Liver (tissue), 9 donors: ENCODE data around the gene SFMBT2. TPM values are rescaled to one million over a fixed set of nuclear protein-coding genes. Genes with fewer than 3 reads are reported as not detected.
"Not testable (repeated sequence)": the region's sequence is repeated elsewhere in the genome, so short reads cannot be mapped to it uniquely, and the experiment has no call there.

ENCODE experiments used
- DNase-seq: peaks from one replicate; pipeline ENCODE4 v3.0.0-alpha.2; 2017; ENCODE audit warnings: low spot score
- H3K27ac ChIP-seq, 2 donors: one replicate each; pipeline ENCODE4 v1.7.0; 2013; ENCODE audit warnings: inconsistent platforms in 2 of 2, low read length in 2 of 2, control low read depth in 1 of 2, low read depth in 1 of 2, mild to moderate bottlenecking in 1 of 2
- H3K27me3 ChIP-seq, 4 donors: one replicate each; pipeline versions ENCODE4 v1.6.1 to v1.7.0; 2013; ENCODE audit warnings: low read length in 3 of 4, inconsistent platforms in 1 of 4, mild to moderate bottlenecking in 1 of 4, moderate library complexity in 1 of 4; ENCODE audit not compliant: control insufficient read depth in 4 of 4, insufficient read depth in 4 of 4
- H3K36me3 ChIP-seq, 4 donors: one replicate each; pipeline versions ENCODE4 v1.6.1 to v1.7.0; 2013; ENCODE audit warnings: low read length in 3 of 4, mild to moderate bottlenecking in 3 of 4, low read depth in 1 of 4, moderate library complexity in 1 of 4; ENCODE audit not compliant: control insufficient read depth in 4 of 4, insufficient read depth in 3 of 4
- H3K4me1 ChIP-seq, 4 donors: one replicate each; pipeline versions ENCODE4 v1.6.1 to v1.7.0; 2013; ENCODE audit warnings: low read length in 3 of 4, mild to moderate bottlenecking in 3 of 4, moderate library complexity in 1 of 4; ENCODE audit not compliant: control insufficient read depth in 4 of 4, insufficient read depth in 4 of 4
- H3K4me3 ChIP-seq, 3 donors: one replicate each; pipeline versions ENCODE4 v1.6.1 to v1.7.0; 2013; ENCODE audit warnings: low read length in 3 of 3, control low read depth in 1 of 3, low read depth in 1 of 3, mild to moderate bottlenecking in 1 of 3
- H3K9ac ChIP-seq, 2 donors: one replicate each; pipeline ENCODE4 v1.7.0; 2013; ENCODE audit warnings: low read length in 2 of 2, mild to moderate bottlenecking in 2 of 2, moderate library complexity in 2 of 2, control low read depth in 1 of 2, low read depth in 1 of 2
- H3K9me3 ChIP-seq, 4 donors: one replicate each; pipeline versions ENCODE4 v1.6.1 to v1.7.0; 2013; ENCODE audit warnings: low read length in 3 of 4; ENCODE audit not compliant: control insufficient read depth in 4 of 4
- EGR1 ChIP-seq, 2 donors: IDR thresholded peaks; 2 replicates each; pipeline ENCODE4 v1.6.1; 2016 to 2018; ENCODE audit warnings: antibody characterized with exemption in 2 of 2, low read depth in 2 of 2
- FOXA1 ChIP-seq: IDR thresholded peaks from 2 replicates; pipeline ENCODE4 v1.6.1; 2016; ENCODE audit warnings: antibody characterized with exemption
- FOXA2 ChIP-seq: IDR thresholded peaks from 2 replicates; pipeline ENCODE4 v1.6.1; 2016; ENCODE audit warnings: antibody characterized with exemption
- GABPA ChIP-seq, 2 donors: IDR thresholded peaks in 1 of 2; conservative IDR thresholded peaks in 1 of 2; 2 replicates each; pipeline ENCODE4 v1.6.1; 2016; ENCODE audit warnings: antibody characterized with exemption in 2 of 2, mild to moderate bottlenecking in 1 of 2, moderate library complexity in 1 of 2
- HNF4A ChIP-seq, 2 donors: conservative IDR thresholded peaks; 2 replicates each; pipeline ENCODE4 v1.6.1; 2016; ENCODE audit warnings: antibody characterized with exemption in 2 of 2, mild to moderate bottlenecking in 2 of 2
- HNF4G ChIP-seq: IDR thresholded peaks from 2 replicates; pipeline ENCODE4 v1.6.1; 2016; ENCODE audit warnings: antibody characterized with exemption
- JUND ChIP-seq, 2 donors: IDR thresholded peaks; 2 replicates each; pipeline ENCODE4 v1.6.1; 2016; ENCODE audit warnings: antibody characterized with exemption in 2 of 2
- NR2F2 ChIP-seq: IDR thresholded peaks from 2 replicates; pipeline ENCODE4 v1.6.1; 2016; ENCODE audit warnings: antibody characterized with exemption
- RAD21 ChIP-seq, 2 donors: IDR thresholded peaks; 2 replicates each; pipeline ENCODE4 v1.6.1; 2016; ENCODE audit warnings: antibody characterized with exemption in 2 of 2, mild to moderate bottlenecking in 2 of 2
- RXRA ChIP-seq, 2 donors: IDR thresholded peaks; 2 replicates each; pipeline ENCODE4 v1.6.1; 2017 to 2018; ENCODE audit warnings: antibody characterized with exemption in 2 of 2, mild to moderate bottlenecking in 1 of 2
- SP1 ChIP-seq: IDR thresholded peaks from 2 replicates; pipeline ENCODE4 v1.6.1; 2018; ENCODE audit warnings: antibody characterized with exemption, mild to moderate bottlenecking
- TAF1 ChIP-seq: conservative IDR thresholded peaks from 2 replicates; pipeline ENCODE4 v1.6.1; 2016; ENCODE audit warnings: antibody characterized with exemption, mild to moderate bottlenecking
- YY1 ChIP-seq: IDR thresholded peaks from 2 replicates; pipeline ENCODE4 v1.6.1; 2016; ENCODE audit warnings: antibody characterized with exemption, mild to moderate bottlenecking
- ZBTB33 ChIP-seq: IDR thresholded peaks from 2 replicates; pipeline ENCODE4 v1.6.1; 2016; ENCODE audit warnings: antibody characterized with exemption
- WGBS: extraction: QIAGEN DNeasy Blood & Tissue Kit; methylation state at CpG from one replicate; pipeline ENCODE4 v1.1.7; 2013; 5-methylcytosine and 5-hydroxymethylcytosine counted together
- polyA plus RNA-seq, 2 donors: library from polyadenylated mRNA; stranded (reverse) in 1 of 2; unstranded in 1 of 2; fragments of 200-250 nt in 1 of 2; fragments of >200 nt in 1 of 2; fragmentation: Nextera tagmentation in 1 of 2; extraction: Ambion mirVana in 1 of 2; gene quantifications; one replicate each; pipeline versions ENCODE4 v1.2.1 to v1.2.3, GENCODE V29; 2013 to 2015
- total RNA-seq, 2 donors: library from RNA; depleted of rRNA; stranded (reverse); fragments of >200 nt; gene quantifications; one replicate each; pipeline ENCODE4 v1.2.3, GENCODE V29; 2014
- TF ChIP-seq, protein P1 (sequence below): IDR thresholded peaks from 2 replicates; pipeline ENCODE4 v1.6.1; 2016; ENCODE audit warnings: antibody characterized with exemption
- TF ChIP-seq, protein P2 (sequence below): IDR thresholded peaks from 2 replicates; pipeline ENCODE4 v1.6.1; 2016; ENCODE audit warnings: antibody characterized with exemption
- TF ChIP-seq, protein P3 (sequence below): IDR thresholded peaks from 2 replicates; pipeline ENCODE4 v1.6.1; 2016; ENCODE audit warnings: antibody characterized with exemption, mild to moderate bottlenecking
- donor health status: healthy.
- donor health status: healthy.
- donor health status: healthy.
- donor health status: healthy.
- donor health status: healthy.

SFMBT2 gene
- total and polyA plus RNA-seq, 4 donors, result 0.46 to 2.8 (median 1.5) TPM

DNA sequence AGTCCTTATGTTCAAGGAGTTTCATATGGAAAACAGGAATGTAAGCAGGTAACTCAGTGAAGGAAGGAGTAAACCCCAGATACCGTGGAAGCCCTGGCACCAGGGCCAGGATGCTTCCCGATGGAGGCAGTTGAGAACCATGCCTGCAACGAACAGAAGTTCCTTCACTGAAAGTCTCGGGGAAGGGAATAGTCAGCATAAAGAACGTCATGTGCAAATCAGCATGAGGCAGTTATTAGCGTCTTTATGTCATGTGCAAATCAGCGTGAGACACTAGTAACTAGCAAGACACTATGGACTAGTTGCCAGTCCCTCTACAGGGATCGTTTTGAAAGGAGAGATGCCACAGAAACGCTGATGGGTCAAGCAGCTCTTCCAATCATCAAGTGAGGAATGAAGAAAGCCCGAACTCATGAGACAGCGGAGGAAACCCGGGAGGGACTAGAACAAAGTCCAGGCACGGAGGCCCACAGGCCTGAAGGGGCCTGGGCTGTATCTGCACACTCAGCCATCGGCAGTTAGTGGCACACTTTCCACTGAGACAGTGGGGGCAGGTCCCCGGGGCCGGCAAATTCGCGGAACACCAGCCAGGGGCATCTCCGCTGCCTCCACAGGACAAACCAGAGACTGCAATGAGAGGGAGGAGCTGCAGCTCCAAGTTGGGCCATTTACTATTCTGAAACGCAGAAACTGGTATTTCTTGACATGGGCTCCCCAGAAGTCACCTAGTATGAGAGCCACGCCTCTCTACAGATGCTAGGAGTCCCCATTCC is 109.6 kb downstream of the SFMBT2 start (continued):
- TF ChIP-seq, protein P1, sequence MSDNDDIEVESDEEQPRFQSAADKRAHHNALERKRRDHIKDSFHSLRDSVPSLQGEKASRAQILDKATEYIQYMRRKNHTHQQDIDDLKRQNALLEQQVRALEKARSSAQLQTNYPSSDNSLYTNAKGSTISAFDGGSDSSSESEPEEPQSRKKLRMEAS, result no peak

GRCh38 chr10:7300384-7300971 is 110.4 kb downstream of the SFMBT2 start:
- Histone ChIP-seq H3K9me3 (no peaks in the 10 kb centered on the region), H3K4me1 (no peaks in the 10 kb centered on the region), H3K36me3 (no peaks in the 10 kb centered on the region), H3K4me3 (no peak overlapping the region), H3K9ac (no peak overlapping the region), H3K27me3 (no peaks in the 10 kb centered on the region), H3K27ac (no peak overlapping the region)
- no peak for TF ChIP-seq GABPA (IDR thresholded peaks at IDR 0.05 in 1 of 2, conservative IDR thresholded peaks at IDR 0.05 in 1 of 2)
- no peak for TF ChIP-seq SP1
- TF ChIP-seq NR2F2, result no peak
- no peak for TF ChIP-seq FOXA2
- no peak for TF ChIP-seq TAF1
- TF ChIP-seq, protein P2, sequence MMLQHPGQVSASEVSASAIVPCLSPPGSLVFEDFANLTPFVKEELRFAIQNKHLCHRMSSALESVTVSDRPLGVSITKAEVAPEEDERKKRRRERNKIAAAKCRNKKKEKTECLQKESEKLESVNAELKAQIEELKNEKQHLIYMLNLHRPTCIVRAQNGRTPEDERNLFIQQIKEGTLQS, result no peak
- TF ChIP-seq, protein P1, result no peak
- no peak for TF ChIP-seq FOXA1
- no peak for TF ChIP-seq JUND (IDR thresholded peaks at IDR 0.05)
- TF ChIP-seq HNF4A (conservative IDR thresholded peaks at IDR 0.05), result no peak
- no peak for TF ChIP-seq ZBTB33
- no peak for TF ChIP-seq EGR1 (IDR thresholded peaks at IDR 0.05; ENCODE audit: low read depth in 2 of 2)
- no peak for TF ChIP-seq RXRA (IDR thresholded peaks at IDR 0.05)
- TF ChIP-seq, protein P3, sequence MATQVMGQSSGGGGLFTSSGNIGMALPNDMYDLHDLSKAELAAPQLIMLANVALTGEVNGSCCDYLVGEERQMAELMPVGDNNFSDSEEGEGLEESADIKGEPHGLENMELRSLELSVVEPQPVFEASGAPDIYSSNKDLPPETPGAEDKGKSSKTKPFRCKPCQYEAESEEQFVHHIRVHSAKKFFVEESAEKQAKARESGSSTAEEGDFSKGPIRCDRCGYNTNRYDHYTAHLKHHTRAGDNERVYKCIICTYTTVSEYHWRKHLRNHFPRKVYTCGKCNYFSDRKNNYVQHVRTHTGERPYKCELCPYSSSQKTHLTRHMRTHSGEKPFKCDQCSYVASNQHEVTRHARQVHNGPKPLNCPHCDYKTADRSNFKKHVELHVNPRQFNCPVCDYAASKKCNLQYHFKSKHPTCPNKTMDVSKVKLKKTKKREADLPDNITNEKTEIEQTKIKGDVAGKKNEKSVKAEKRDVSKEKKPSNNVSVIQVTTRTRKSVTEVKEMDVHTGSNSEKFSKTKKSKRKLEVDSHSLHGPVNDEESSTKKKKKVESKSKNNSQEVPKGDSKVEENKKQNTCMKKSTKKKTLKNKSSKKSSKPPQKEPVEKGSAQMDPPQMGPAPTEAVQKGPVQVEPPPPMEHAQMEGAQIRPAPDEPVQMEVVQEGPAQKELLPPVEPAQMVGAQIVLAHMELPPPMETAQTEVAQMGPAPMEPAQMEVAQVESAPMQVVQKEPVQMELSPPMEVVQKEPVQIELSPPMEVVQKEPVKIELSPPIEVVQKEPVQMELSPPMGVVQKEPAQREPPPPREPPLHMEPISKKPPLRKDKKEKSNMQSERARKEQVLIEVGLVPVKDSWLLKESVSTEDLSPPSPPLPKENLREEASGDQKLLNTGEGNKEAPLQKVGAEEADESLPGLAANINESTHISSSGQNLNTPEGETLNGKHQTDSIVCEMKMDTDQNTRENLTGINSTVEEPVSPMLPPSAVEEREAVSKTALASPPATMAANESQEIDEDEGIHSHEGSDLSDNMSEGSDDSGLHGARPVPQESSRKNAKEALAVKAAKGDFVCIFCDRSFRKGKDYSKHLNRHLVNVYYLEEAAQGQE, result no peak
- no peak for TF ChIP-seq HNF4G
- no peak for TF ChIP-seq YY1
- TF ChIP-seq RAD21 (IDR thresholded peaks at IDR 0.05), result no peak
- WGBS, result 68% methylated on average over 5 of the region's 5 CpGs
- no peak for DNase-seq

DNA sequence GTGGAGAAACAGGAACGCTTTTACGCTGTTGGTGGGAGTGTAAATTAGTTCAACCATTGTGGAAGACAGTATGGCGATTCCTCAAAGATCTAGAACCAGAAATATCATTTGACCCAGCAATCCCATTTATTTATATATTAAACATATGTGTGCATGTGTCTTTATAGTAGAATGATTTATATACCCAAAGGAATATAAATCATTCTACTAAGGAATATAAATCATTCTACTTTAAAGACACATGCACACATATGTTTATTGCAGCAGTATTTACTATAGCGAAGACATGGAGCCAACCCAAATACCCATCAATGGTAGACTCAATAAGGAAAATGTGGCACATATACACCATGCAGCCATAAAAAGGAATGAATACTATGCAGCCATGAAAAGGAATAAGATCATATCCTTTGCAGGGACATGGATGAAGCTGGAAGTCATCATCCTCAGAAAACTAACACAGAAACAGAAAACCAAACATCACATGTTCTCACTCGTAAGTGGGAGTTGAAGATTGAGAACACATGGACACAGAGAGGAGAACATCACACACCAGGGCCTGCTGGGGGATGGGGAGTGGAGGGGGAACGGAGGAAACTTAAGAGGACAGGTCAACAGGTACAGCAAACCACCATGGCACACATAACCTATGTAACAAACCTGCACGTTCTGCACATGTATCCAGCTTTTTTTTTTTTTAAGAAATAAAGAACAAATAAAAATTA is 111.1 kb downstream of the SFMBT2 start:
- not testable (repeated sequence) for H3K4me1 ChIP-seq, H3K4me3 ChIP-seq, H3K27me3 ChIP-seq, H3K36me3 ChIP-seq, H3K9me3 ChIP-seq, H3K9ac ChIP-seq, DNase-seq, H3K27ac ChIP-seq
- 91% methylated on average over 7 of the region's 7 CpGs for WGBS
